KMS-11 (cell line): ENCODE measurements around the gene GPRIN3.

Source experiments
- H2AFZ ChIP-seq: fragments of 200-600 bp; sonication (generic); 2 replicates; pipeline ENCODE4 v1.6.1; 2016; ENCODE audit warnings: antibody characterized with exemption, mixed run types, low read depth
- H3K27ac ChIP-seq: fragments of 200-600 bp; sonication (generic); 2 replicates; pipeline ENCODE4 v1.6.1; 2016; ENCODE audit warnings: mild to moderate bottlenecking, mixed run types
- H3K27me3 ChIP-seq: fragments of 200-600 bp; sonication (generic); 2 replicates; pipeline ENCODE4 v1.6.1; 2017; ENCODE audit warnings: mild to moderate bottlenecking, low read depth, mixed run types, moderate library complexity; ENCODE audit not compliant: insufficient read depth
- H3K36me3 ChIP-seq: fragments of 200-600 bp; sonication (generic); 2 replicates; pipeline ENCODE4 v1.6.1; 2017; ENCODE audit warnings: mild to moderate bottlenecking, mixed run types; ENCODE audit not compliant: insufficient read depth
- H3K4me1 ChIP-seq: fragments of 200-600 bp; sonication (generic); 2 replicates; pipeline ENCODE4 v1.6.1; 2016; ENCODE audit warnings: mild to moderate bottlenecking, low read depth, mixed run types; ENCODE audit not compliant: poor library complexity, severe bottlenecking
- H3K4me2 ChIP-seq: fragments of 200-600 bp; sonication (generic); 2 replicates; pipeline ENCODE4 v1.7.0; 2016; ENCODE audit warnings: mild to moderate bottlenecking, mixed run types
- H3K4me3 ChIP-seq: fragments of 200-600 bp; sonication (generic); IDR thresholded peaks from 2 replicates; pipeline ENCODE4 v1.6.1; 2017; ENCODE audit warnings: low read depth, low read length, mixed read lengths; ENCODE audit not compliant: insufficient read depth
- H3K79me2 ChIP-seq: fragments of 200-600 bp; sonication (generic); 2 replicates; pipeline ENCODE4 v1.6.1; 2016; ENCODE audit warnings: low read depth, mixed run types; ENCODE audit not compliant: insufficient read depth
- H3K9ac ChIP-seq: fragments of 200-600 bp; sonication (generic); 2 replicates; pipeline ENCODE4 v1.6.1; 2016; ENCODE audit warnings: mild to moderate bottlenecking, mixed run types
- H4K20me1 ChIP-seq: fragments of 200-600 bp; sonication (generic); 2 replicates; pipeline ENCODE4 v1.6.1; 2016; ENCODE audit warnings: mild to moderate bottlenecking, mixed run types; ENCODE audit not compliant: insufficient read depth
- TF ChIP-seq, protein P1 (sequence below): fragments of 200-600 bp; sonication (generic); conservative IDR thresholded peaks from 2 replicates; pipeline ENCODE4 v1.6.1; 2017; ENCODE audit warnings: low read depth, mild to moderate bottlenecking, antibody characterized with exemption, low read length, moderate library complexity, mixed read lengths

GPRIN3 gene

DNA sequence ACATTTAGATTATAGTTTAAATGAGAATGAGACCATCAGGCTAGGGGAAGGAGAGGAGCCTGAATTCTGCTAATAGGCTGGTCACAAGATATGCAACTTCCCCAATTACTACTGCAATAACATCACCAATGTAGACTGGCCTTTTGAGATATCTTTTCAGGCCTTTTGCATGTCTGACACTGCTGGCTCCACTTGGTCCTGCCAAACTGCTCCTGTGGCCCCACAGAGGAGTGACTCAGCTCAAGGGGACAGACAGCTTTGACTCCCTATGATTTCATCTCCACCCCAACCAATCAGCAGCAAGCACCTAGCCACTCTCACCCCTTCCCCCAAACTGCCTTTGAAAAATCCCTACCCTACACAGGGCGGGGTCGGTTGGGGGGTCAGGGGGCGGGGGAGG lies 22.8 kb downstream of the GPRIN3 start:
- no peak overlapping the region for H3K27ac ChIP-seq
- H2AFZ ChIP-seq, result no peak overlapping the region
- TF ChIP-seq, protein P1, sequence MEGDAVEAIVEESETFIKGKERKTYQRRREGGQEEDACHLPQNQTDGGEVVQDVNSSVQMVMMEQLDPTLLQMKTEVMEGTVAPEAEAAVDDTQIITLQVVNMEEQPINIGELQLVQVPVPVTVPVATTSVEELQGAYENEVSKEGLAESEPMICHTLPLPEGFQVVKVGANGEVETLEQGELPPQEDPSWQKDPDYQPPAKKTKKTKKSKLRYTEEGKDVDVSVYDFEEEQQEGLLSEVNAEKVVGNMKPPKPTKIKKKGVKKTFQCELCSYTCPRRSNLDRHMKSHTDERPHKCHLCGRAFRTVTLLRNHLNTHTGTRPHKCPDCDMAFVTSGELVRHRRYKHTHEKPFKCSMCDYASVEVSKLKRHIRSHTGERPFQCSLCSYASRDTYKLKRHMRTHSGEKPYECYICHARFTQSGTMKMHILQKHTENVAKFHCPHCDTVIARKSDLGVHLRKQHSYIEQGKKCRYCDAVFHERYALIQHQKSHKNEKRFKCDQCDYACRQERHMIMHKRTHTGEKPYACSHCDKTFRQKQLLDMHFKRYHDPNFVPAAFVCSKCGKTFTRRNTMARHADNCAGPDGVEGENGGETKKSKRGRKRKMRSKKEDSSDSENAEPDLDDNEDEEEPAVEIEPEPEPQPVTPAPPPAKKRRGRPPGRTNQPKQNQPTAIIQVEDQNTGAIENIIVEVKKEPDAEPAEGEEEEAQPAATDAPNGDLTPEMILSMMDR, result no peak
- no peak overlapping the region for H3K4me2 ChIP-seq
- H3K4me3 ChIP-seq, result no peak overlapping the region
- no peaks in the 10 kb centered on the region for H3K27me3 ChIP-seq
- no peaks in the 10 kb centered on the region for H3K36me3 ChIP-seq
- no peak overlapping the region for H3K9ac ChIP-seq
- peaks cover 88% of the 10 kb centered on the region for H3K79me2 ChIP-seq
- H4K20me1 ChIP-seq, result no peaks in the 10 kb centered on the region
- peaks cover 55% of the 10 kb centered on the region for H3K4me1 ChIP-seq

DNA sequence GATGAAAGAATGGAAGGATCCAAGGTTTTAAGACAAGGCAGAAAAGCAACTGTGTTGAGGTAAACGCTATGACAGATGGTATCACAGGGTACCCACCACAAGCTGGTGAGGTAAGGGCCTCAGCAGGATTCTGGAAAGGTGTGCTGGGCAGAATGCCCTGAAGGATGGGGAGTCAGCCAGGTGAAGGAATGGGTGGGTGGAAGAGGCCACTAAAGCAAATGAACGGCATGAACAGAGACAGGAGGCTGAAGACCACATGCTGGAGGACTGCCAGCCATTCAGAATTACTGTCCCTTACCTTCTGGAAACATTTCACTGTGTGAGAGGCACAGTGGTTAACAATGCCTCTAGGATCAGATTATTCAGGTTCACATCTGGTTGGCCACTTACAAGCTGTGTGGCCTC lies 23.6 kb downstream of the GPRIN3 start:
- TF ChIP-seq, protein P1, result no peak
- Histone ChIP-seq H3K36me3 (no peaks in the 10 kb centered on the region), H3K27ac (no peak overlapping the region), H3K4me2 (0 out of 2 replicates have a peak overlapping the region, but pooled peaks have one; percentile 18), H4K20me1 (no peaks in the 10 kb centered on the region), H3K4me3 (no peak overlapping the region), H3K9ac (no peak overlapping the region), H3K79me2 (peaks cover 88% of the 10 kb centered on the region), H2AFZ (no peak overlapping the region), H3K4me1 (peaks cover 47% of the 10 kb centered on the region), H3K27me3 (no peaks in the 10 kb centered on the region)

DNA sequence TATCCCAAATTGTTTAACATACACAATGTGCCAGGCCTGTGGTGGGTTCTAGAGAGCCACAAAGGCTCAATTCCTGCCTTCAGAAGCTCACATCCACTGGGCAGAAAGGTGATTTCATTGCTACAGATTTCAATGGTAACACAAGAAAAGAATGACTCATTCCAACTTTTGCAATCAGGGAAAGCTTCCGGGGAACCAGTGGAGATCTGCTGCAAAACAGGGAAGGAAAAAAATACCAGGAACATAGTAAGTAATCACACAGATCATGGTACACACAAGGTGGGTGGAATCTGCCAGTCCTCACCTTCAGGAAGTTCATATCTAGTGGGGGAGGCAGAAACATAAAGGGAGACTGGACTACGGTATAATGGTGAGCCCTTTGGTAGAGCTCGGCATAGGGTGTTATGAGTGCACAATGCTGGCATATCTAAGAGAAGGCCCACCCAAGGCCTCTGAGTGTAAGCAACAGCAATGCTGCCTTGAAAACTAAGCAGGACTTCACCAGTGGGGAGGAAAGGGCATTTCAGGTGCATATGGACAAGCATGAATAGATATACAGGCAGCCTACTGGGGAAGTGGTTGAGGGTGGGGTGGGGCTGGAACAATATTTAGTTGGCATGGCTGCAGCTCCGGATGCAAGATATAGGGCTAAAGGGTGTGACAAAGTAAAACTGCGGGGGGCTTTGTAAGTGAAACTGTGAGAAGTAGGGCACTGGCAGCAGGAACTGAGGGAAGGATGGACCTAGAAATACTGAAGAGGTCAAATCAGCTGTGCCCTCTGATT lies 24.2 kb downstream of the GPRIN3 start:
- Histone ChIP-seq H3K36me3 (no peaks in the 10 kb centered on the region), H3K9ac (no peak overlapping the region), H3K4me3 (no peak overlapping the region), H3K27me3 (no peaks in the 10 kb centered on the region), H4K20me1 (no peaks in the 10 kb centered on the region), H3K4me2 (no peak overlapping the region), H2AFZ (no peak overlapping the region), H3K4me1 (peaks cover 41% of the 10 kb centered on the region), H3K79me2 (peaks cover 83% of the 10 kb centered on the region), H3K27ac (no peak overlapping the region)
- TF ChIP-seq, protein P1, result no peak

DNA sequence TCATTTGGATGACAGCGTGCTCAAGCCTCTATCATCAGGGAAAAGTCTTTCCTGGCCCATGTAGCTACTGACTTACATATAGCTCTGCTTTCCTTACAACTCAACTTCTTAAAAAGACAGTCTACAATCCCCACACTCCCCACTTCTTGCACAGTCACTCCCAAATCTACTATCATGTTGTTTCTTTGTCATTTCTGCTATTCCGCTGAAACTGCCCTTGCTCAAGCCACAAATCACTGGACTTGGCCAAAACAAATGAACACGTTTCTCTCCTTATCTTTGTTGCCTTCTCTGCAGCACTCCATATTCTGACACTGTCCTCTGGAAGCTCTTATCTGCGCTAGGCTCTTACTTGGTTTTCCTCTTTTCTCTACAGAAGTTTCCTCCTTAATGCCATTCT lies 28.2 kb downstream of the GPRIN3 start:
- H2AFZ ChIP-seq, result no peak overlapping the region
- no peak overlapping the region for H3K9ac ChIP-seq
- no peak overlapping the region for H3K4me3 ChIP-seq
- H3K27me3 ChIP-seq, result no peaks in the 10 kb centered on the region
- peaks cover 66% of the 10 kb centered on the region for H3K79me2 ChIP-seq
- H3K4me1 ChIP-seq, result peaks cover 2% of the 10 kb centered on the region
- no peaks in the 10 kb centered on the region for H3K36me3 ChIP-seq
- no peak overlapping the region for H3K4me2 ChIP-seq
- TF ChIP-seq, protein P1, result no peak
- no peaks in the 10 kb centered on the region for H4K20me1 ChIP-seq
- H3K27ac ChIP-seq, result no peak overlapping the region
